Skeletal muscle cell (primary cell): ENCODE results near the gene DCLK2.
A peak's percentile ranks its signal among the peaks of the same experiment; 100 is the strongest.

Source experiments
- DNase-seq: peaks from one replicate; pipeline ENCODE4 v3.0.0-alpha.2; 2010; ENCODE audit warnings: low read depth
- H3K4me3 ChIP-seq: 2 replicates; pipeline ENCODE4 v1.5.1; 2011; ENCODE audit warnings: low read depth, mild to moderate bottlenecking, control low read depth, low read length, moderate library complexity

DCLK2 gene

GRCh38 chr4:150224896-150225591, 146.8 kb downstream of the DCLK2 start:
- peak overlapping the region; percentile 8 for H3K4me3 ChIP-seq
- peak; percentile 93 for DNase-seq

GRCh38 chr4:150229520-150229919, 151.3 kb downstream of the DCLK2 start:
- no peak for DNase-seq

GRCh38 chr4:150230561-150230960, 152.3 kb downstream of the DCLK2 start:
- no peak overlapping the region for H3K4me3 ChIP-seq
- DNase-seq: no peak

More at GRCh38 chr4:150229520-150229919, 151.3 kb downstream of the DCLK2 start:
- H3K4me3 ChIP-seq: no peak overlapping the region

GRCh38 chr4:150231107-150231770, 153.0 kb downstream of the DCLK2 start:
- no peak for DNase-seq
- H3K4me3 ChIP-seq: no peak overlapping the region

GRCh38 chr4:150232029-150232428, 153.8 kb downstream of the DCLK2 start:
- no peak overlapping the region for H3K4me3 ChIP-seq
- no peak for DNase-seq

- no peak overlapping the region for H3K4me3 ChIP-seq
- DNase-seq: no peak
These were observed 156.0 kb downstream of the DCLK2 start for GRCh38 chr4:150234246-150234645.

- no peak overlapping the region for H3K4me3 ChIP-seq
- no peak for DNase-seq
These were observed 157.1 kb downstream of the DCLK2 start for GRCh38 chr4:150235317-150235716.

- no peak for DNase-seq
These were observed 157.6 kb downstream of the DCLK2 start for GRCh38 chr4:150235808-150236271.

GRCh38 chr4:150236626-150237025, 158.4 kb downstream of the DCLK2 start:
- no peak overlapping the region for H3K4me3 ChIP-seq
- no peak for DNase-seq

More at GRCh38 chr4:150235808-150236271, 157.6 kb downstream of the DCLK2 start:
- H3K4me3 ChIP-seq: no peak overlapping the region

- no peak overlapping the region for H3K4me3 ChIP-seq
- peak; percentile 76 for DNase-seq
These were observed 159.0 kb downstream of the DCLK2 start for GRCh38 chr4:150237110-150237872.

GRCh38 chr4:150238591-150238990, 160.3 kb downstream of the DCLK2 start:
- no peak for DNase-seq

GRCh38 chr4:150240011-150240410, 161.8 kb downstream of the DCLK2 start:
- DNase-seq: no peak
- no peak overlapping the region for H3K4me3 ChIP-seq

More at GRCh38 chr4:150238591-150238990, 160.3 kb downstream of the DCLK2 start:
- H3K4me3 ChIP-seq: no peak overlapping the region

- H3K4me3 ChIP-seq: no peak overlapping the region
- no peak for DNase-seq
These were observed 164.7 kb downstream of the DCLK2 start for GRCh38 chr4:150242820-150243458.

- H3K4me3 ChIP-seq: no peak overlapping the region
- DNase-seq: no peak
These were observed 165.7 kb downstream of the DCLK2 start for GRCh38 chr4:150243932-150244331.

- no peak for DNase-seq
- H3K4me3 ChIP-seq: no peak overlapping the region
These were observed 166.4 kb downstream of the DCLK2 start for GRCh38 chr4:150244600-150244999.

- no peak for DNase-seq
- no peak overlapping the region for H3K4me3 ChIP-seq
These were observed 168.9 kb downstream of the DCLK2 start for GRCh38 chr4:150247184-150247583.

- no peak overlapping the region for H3K4me3 ChIP-seq
- no peak for DNase-seq
These were observed 169.9 kb downstream of the DCLK2 start for GRCh38 chr4:150248181-150248580.

GRCh38 chr4:150250293-150250997, 172.2 kb downstream of the DCLK2 start:
- DNase-seq: no peak
- no peak overlapping the region for H3K4me3 ChIP-seq

GRCh38 chr4:150250998-150251651, 172.9 kb downstream of the DCLK2 start:
- DNase-seq: no peak
- H3K4me3 ChIP-seq: no peak overlapping the region
